CD14-positive monocyte (primary cell): ENCODE results near the gene MFN1. TPM values are rescaled to one million over a fixed set of nuclear protein-coding genes. Genes with fewer than 3 reads are reported as not detected.
A peak's percentile ranks its signal among the peaks of the same experiment; 100 is the strongest.

Source experiments
- DNase-seq, 3 donors: peaks; one replicate each; pipeline ENCODE4 v3.0.0-alpha.2; 2011 to 2022
- H2AFZ ChIP-seq: 2 replicates; pipeline ENCODE4 v1.6.0; 2012; ENCODE audit warnings: mild to moderate bottlenecking, low read depth, low read length, inconsistent platforms; ENCODE audit not compliant: insufficient read depth, poor library complexity, severe bottlenecking
- H3K27ac ChIP-seq, 2 donors: 1 replicate in 1 of 2; 2 replicates in 1 of 2; pipeline ENCODE4 v1.5.1; 2012 to 2013; ENCODE audit warnings: low read length in 2 of 2, control low read depth in 1 of 2, inconsistent platforms in 1 of 2, low read depth in 1 of 2, mild to moderate bottlenecking in 1 of 2
- H3K27me3 ChIP-seq, 2 donors: one replicate each; pipeline versions ENCODE4 v1.6.0 to v1.6.1; 2011 to 2013; ENCODE audit warnings: low read length in 2 of 2; ENCODE audit not compliant: control insufficient read depth in 2 of 2, insufficient read depth in 2 of 2
- H3K36me3 ChIP-seq, 2 donors: replicated peaks in 1 of 2; 1 replicate in 1 of 2; 2 replicates in 1 of 2; pipeline versions ENCODE4 v1.5.1 to v1.6.1; 2012 to 2013; ENCODE audit warnings: low read length in 2 of 2, control low read depth in 1 of 2, inconsistent platforms in 1 of 2, mild to moderate bottlenecking in 1 of 2; ENCODE audit not compliant: insufficient read depth in 2 of 2, control insufficient read depth in 1 of 2
- H3K4me1 ChIP-seq, 2 donors: 1 replicate in 1 of 2; 2 replicates in 1 of 2; pipeline versions ENCODE4 v1.5.1 to v1.6.1; 2012 to 2013; ENCODE audit warnings: low read length in 2 of 2, control low read depth in 1 of 2, inconsistent platforms in 1 of 2, mild to moderate bottlenecking in 1 of 2, moderate library complexity in 1 of 2; ENCODE audit not compliant: insufficient read depth in 2 of 2, control insufficient read depth in 1 of 2
- H3K4me2 ChIP-seq: replicated peaks from 2 replicates; pipeline ENCODE3; 2012; ENCODE audit warnings: low read length, moderate library complexity, mild to moderate bottlenecking; ENCODE audit not compliant: poor library complexity, severe bottlenecking; ENCODE audit errors: extremely low read depth
- H3K4me3 ChIP-seq, 3 experiments: fragments of 200-600 bp in 1 of 3; sonication (generic) in 1 of 3; replicated peaks in 1 of 3; 1 replicate in 2 of 3; 2 replicates in 1 of 3; pipeline ENCODE4 v1.5.1; 2011 to 2013; ENCODE audit warnings: low read length in 3 of 3, mild to moderate bottlenecking in 3 of 3, control low read depth in 2 of 3, low read depth in 2 of 3, inconsistent platforms in 1 of 3, moderate library complexity in 1 of 3
- H3K79me2 ChIP-seq: 2 replicates; pipeline ENCODE4 v1.6.0; 2012; ENCODE audit warnings: mild to moderate bottlenecking, control low read depth, inconsistent platforms, low read length, moderate library complexity; ENCODE audit not compliant: insufficient read depth
- H3K9ac ChIP-seq: 2 replicates; pipeline ENCODE4 v1.6.0; 2017; ENCODE audit warnings: low read length, mild to moderate bottlenecking; ENCODE audit not compliant: insufficient read depth, poor library complexity, severe bottlenecking
- H3K9me3 ChIP-seq, 2 donors: replicated peaks in 1 of 2; 1 replicate in 1 of 2; 2 replicates in 1 of 2; pipeline versions ENCODE4 v1.5.1 to v1.6.1; 2012 to 2013; ENCODE audit warnings: low read length in 2 of 2, control low read depth in 1 of 2; ENCODE audit not compliant: control insufficient read depth in 1 of 2, insufficient read depth in 1 of 2
- H4K20me1 ChIP-seq: 2 replicates; pipeline ENCODE4 v1.6.0; 2012; ENCODE audit warnings: mild to moderate bottlenecking, low read length, control low read depth, moderate library complexity; ENCODE audit not compliant: insufficient read depth
- H3K27ac Mint-ChIP-seq, 7 donors: one replicate each; pipeline ENCODE4 v1.8.0; 2020; ENCODE audit warnings: mild to moderate bottlenecking in 7 of 7, mixed read lengths in 7 of 7, moderate library complexity in 6 of 7, inconsistent platforms in 2 of 7
- H3K27me3 Mint-ChIP-seq, 3 donors: one replicate each; pipeline ENCODE4 v1.8.0; 2021 to 2022; ENCODE audit warnings: low read depth in 3 of 3, mild to moderate bottlenecking in 3 of 3, mixed read lengths in 3 of 3, moderate library complexity in 3 of 3, inconsistent platforms in 1 of 3
- H3K36me3 Mint-ChIP-seq, 2 donors: one replicate each; pipeline ENCODE4 v1.8.0; 2020; ENCODE audit warnings: mixed read lengths in 2 of 2, inconsistent platforms in 1 of 2, mild to moderate bottlenecking in 1 of 2
- H3K4me1 Mint-ChIP-seq: one replicate; pipeline ENCODE4 v1.8.0; 2020; ENCODE audit warnings: mild to moderate bottlenecking, mixed read lengths
- H3K4me3 Mint-ChIP-seq, 2 donors: one replicate each; pipeline ENCODE4 v1.8.0; 2020; ENCODE audit warnings: mild to moderate bottlenecking in 2 of 2, mixed read lengths in 2 of 2, moderate library complexity in 1 of 2
- H3K9me3 Mint-ChIP-seq, 7 donors: one replicate each; pipeline ENCODE4 v1.8.0; 2020 to 2022; ENCODE audit warnings: mixed read lengths in 7 of 7, mild to moderate bottlenecking in 6 of 7, moderate library complexity in 6 of 7, inconsistent platforms in 2 of 7
- CTCF ChIP-seq: fragments of 200-600 bp; IDR thresholded peaks from one replicate; pipeline ENCODE4 v1.8.0; 2022; ENCODE audit warnings: antibody characterized with exemption, mild to moderate bottlenecking
- WGBS: methylation state at CpG from one replicate; pipeline ENCODE4 v1.1.5; 2013; ENCODE audit warnings: missing lambda C conversion rate; ENCODE audit not compliant: insufficient coverage; 5-methylcytosine and 5-hydroxymethylcytosine counted together
- intact Hi-C, 2 donors: fragments of 100-400 bp; cut with micrococcal nuclease; formaldehyde crosslinking; loops; one replicate each; pipeline versions ENCODE4 v1.15.0 to v1.15.1; 2023
- polyA plus RNA-seq, 3 donors: library from polyadenylated mRNA; depleted of rRNA in 1 of 3; unstranded in 2 of 3; stranded (reverse) in 1 of 3; fragments of 300-500 nt in 2 of 3; fragments of >200 nt in 1 of 3; fragmentation: Illumina TruSeq in 2 of 3; gene quantifications; 1 replicate in 2 of 3; 2 replicates in 1 of 3; pipeline ENCODE4 v1.2.3, GENCODE V29; 2012 to 2021

MFN1 gene
- polyA plus RNA-seq, 3 donors, result 5.6 to 15.2 (median 12.2) TPM

DNA sequence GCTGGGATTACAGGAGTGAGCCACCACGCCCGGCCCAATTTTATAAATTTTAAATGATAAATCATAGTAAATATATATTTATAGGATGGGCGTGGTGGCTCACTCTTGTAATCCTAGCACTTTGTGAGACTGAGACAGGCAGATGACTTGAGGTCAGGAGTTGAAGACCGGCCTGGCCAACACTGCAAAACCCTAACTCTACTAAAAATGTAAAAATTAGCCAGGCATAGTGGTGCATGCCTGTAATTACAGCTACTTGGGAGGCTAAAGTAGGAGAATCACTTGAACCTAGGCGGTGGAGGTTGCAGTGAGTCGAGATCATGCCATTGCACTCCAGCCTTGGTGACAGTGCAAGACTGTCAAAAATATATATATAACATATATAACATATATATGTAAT lies 26.4 kb downstream of the MFN1 start:
- H3K27me3 Mint-ChIP-seq, result peaks cover 0 to 2% (median 0%) of the 10 kb centered on the region in 3 donors

DNA sequence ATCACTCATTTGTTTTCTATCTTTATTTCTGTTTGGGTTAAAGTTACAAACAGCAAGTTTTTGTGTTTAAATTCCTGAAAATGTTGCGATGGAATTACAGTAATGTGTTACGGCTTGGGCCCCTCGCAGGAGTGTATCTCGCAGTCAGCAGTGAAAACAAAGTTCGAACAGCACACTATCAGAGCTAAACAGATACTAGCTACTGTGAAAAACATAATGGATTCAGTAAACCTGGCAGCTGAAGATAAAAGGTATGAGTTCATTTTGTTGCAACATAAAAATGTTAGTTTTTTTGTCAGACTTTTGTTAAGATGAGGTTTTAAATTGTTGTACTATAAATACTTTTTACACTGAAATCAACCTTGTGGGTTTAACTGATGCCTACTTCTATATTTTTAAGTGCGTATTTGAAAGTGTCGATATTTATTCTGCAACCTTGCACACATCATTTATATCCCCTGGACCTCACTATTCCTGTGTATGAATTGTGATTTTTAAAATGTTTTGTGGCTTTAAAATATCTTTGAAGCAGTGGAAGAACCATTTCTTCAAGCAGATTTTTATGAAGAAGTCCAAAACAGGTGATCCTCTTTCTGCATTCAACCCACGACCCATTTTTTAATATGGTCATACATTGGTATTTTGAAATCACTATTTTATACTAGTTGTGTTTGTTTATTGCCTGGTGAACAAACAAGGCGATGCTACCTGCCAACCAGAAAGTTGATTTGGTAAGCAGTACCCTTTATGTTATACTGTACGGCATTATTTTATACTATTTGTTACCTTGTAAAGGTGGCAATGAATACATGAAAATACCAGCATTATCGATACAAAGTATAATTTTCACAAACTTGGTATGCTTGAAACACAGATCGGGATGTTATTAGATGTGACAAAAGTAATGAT lies 27.8 kb downstream of the MFN1 start:
- H2AFZ ChIP-seq, result no peak overlapping the region
- H3K36me3 ChIP-seq, result peaks cover 59 to 81% of the 10 kb centered on the region in 2 donors
- no peaks in the 10 kb centered on the region for H4K20me1 ChIP-seq
- H3K4me1 ChIP-seq, result no peaks in the 10 kb centered on the region
- intact Hi-C loops, result no loop called here
- Mint-ChIP-seq H3K36me3 (peaks cover 57 to 61% of the 10 kb centered on the region in 2 donors), H3K27me3 (peaks cover 0 to 2% (median 0%) of the 10 kb centered on the region in 3 donors), H3K4me1 (no peaks in the 10 kb centered on the region), H3K9me3 (no peaks in the 10 kb centered on the region), H3K27ac (no peak overlapping the region), H3K4me3 (no peak overlapping the region)
- no peak overlapping the region for H3K4me2 ChIP-seq
- DNase-seq, result no peak
- TF ChIP-seq CTCF, result no peak
- no peak overlapping the region for H3K27ac ChIP-seq
- no peaks in the 10 kb centered on the region for H3K27me3 ChIP-seq
- no peaks in the 10 kb centered on the region for H3K79me2 ChIP-seq
- no peak overlapping the region for H3K4me3 ChIP-seq
- H3K9ac ChIP-seq, result no peak overlapping the region
- H3K9me3 ChIP-seq, result no peaks in the 10 kb centered on the region
- no CpG with 5 or more reads among the region's 12 CpGs for WGBS

More for the DNA sequence above, 26.4 kb downstream of the MFN1 start:
- Histone ChIP-seq H4K20me1 (no peaks in the 10 kb centered on the region), H3K4me3 (no peak overlapping the region), H2AFZ (no peak overlapping the region), H3K27me3 (no peaks in the 10 kb centered on the region), H3K79me2 (no peaks in the 10 kb centered on the region), H3K36me3 (peaks cover 65 to 78% of the 10 kb centered on the region in 2 donors), H3K9me3 (no peaks in the 10 kb centered on the region), H3K9ac (no peak overlapping the region), H3K4me2 (no peak overlapping the region), H3K4me1 (no peaks in the 10 kb centered on the region), H3K27ac (no peak overlapping the region)
- peaks cover 46 to 55% of the 10 kb centered on the region in 2 donors for H3K36me3 Mint-ChIP-seq
- no CpG with 5 or more reads among the region's 6 CpGs for WGBS
- intact Hi-C loops, result no loop called here
- H3K9me3 Mint-ChIP-seq, result no peaks in the 10 kb centered on the region
- no peak overlapping the region for H3K4me3 Mint-ChIP-seq
- no peaks in the 10 kb centered on the region for H3K4me1 Mint-ChIP-seq
- DNase-seq, result no peak
- peak overlapping the region in 1 of 7 donors; percentile 54 for H3K27ac Mint-ChIP-seq
- TF ChIP-seq CTCF, result no peak
